Endodermal cell (in vitro differentiated cells): ENCODE measurements around the gene ZNF611. TPM values are rescaled to one million over a fixed set of nuclear protein-coding genes. Genes with fewer than 3 reads are reported as not detected.

Experiments
- DNase-seq: peaks from one replicate; pipeline ENCODE4 v3.0.0-alpha.2; 2017
- H3K27ac ChIP-seq: 2 replicates; pipeline ENCODE4 v1.5.1; 2013; ENCODE audit warnings: mild to moderate bottlenecking, low read depth, low read length, moderate library complexity
- H3K27me3 ChIP-seq: 2 replicates; pipeline ENCODE4 v1.6.1; 2013; ENCODE audit warnings: mild to moderate bottlenecking, low read length, moderate library complexity; ENCODE audit not compliant: insufficient read depth, control insufficient read depth, poor library complexity, severe bottlenecking
- H3K36me3 ChIP-seq: 2 replicates; pipeline ENCODE4 v1.7.0; 2013; ENCODE audit warnings: mild to moderate bottlenecking, low read length, moderate library complexity; ENCODE audit not compliant: control insufficient read depth, insufficient read depth
- H3K4me1 ChIP-seq: one replicate; pipeline ENCODE4 v1.7.0; 2013; ENCODE audit warnings: low read length; ENCODE audit not compliant: control insufficient read depth, insufficient read depth
- H3K4me3 ChIP-seq: 2 replicates; pipeline ENCODE4 v1.5.1; 2013; ENCODE audit warnings: mild to moderate bottlenecking, low read length, moderate library complexity
- H3K9ac ChIP-seq: 2 replicates; pipeline ENCODE4 v1.6.1; 2013; ENCODE audit warnings: mild to moderate bottlenecking, low read length, moderate library complexity; ENCODE audit not compliant: poor library complexity, severe bottlenecking; ENCODE audit errors: extremely low read depth
- H3K9me3 ChIP-seq: 2 replicates; pipeline ENCODE4 v1.6.1; 2013; ENCODE audit warnings: mild to moderate bottlenecking, low read length, moderate library complexity; ENCODE audit not compliant: control insufficient read depth
- H3K27ac Mint-ChIP-seq: 2 replicates; pipeline ENCODE4 v1.8.0; 2020; ENCODE audit warnings: mixed read lengths
- H3K27me3 Mint-ChIP-seq: 2 replicates; pipeline ENCODE4 v1.8.0; 2021; ENCODE audit warnings: mild to moderate bottlenecking, mixed read lengths; ENCODE audit not compliant: insufficient read depth
- H3K36me3 Mint-ChIP-seq: 2 replicates; pipeline ENCODE4 v1.8.0; 2020; ENCODE audit warnings: low read depth, mixed read lengths
- H3K4me1 Mint-ChIP-seq: 2 replicates; pipeline ENCODE4 v1.8.0; 2020; ENCODE audit warnings: mixed read lengths
- H3K4me3 Mint-ChIP-seq: 2 replicates; pipeline ENCODE4 v1.8.0; 2020; ENCODE audit warnings: mild to moderate bottlenecking, moderate library complexity, mixed read lengths
- H3K9me3 Mint-ChIP-seq: 2 replicates; pipeline ENCODE4 v1.8.0; 2020; ENCODE audit warnings: mild to moderate bottlenecking, mixed read lengths
- WGBS, 2 experiments: methylation state at CpG; one replicate each; pipeline versions ENCODE4 v1.1.5 to v1.1.7; 2013; ENCODE audit warnings: missing lambda C conversion rate in 2 of 2, mixed read lengths in 1 of 2; ENCODE audit not compliant: insufficient coverage in 1 of 2, insufficient read length in 1 of 2; 5-methylcytosine and 5-hydroxymethylcytosine counted together
- total RNA-seq, 2 donors: library from RNA; stranded (reverse); fragmentation: NEBNext Ultra II Directional in 1 of 2; extraction: Animal tissue kit (Norgen Biotek cat#: 25700) in 1 of 2; gene quantifications; 2 replicates in 1 of 2; 3 replicates in 1 of 2; pipeline ENCODE4 v1.2.1, GENCODE V29; 2021
- TF ChIP-seq, protein P1 (sequence below): fragments of 200-600 bp; sonication (generic); conservative IDR thresholded peaks from 2 replicates; pipeline ENCODE4 v1.5.0; 2021; ENCODE audit warnings: antibody characterized with exemption, mild to moderate bottlenecking

ZNF611 gene
- total RNA-seq, 2 donors from 2014 or later = 96.9 to 136 TPM

DNA sequence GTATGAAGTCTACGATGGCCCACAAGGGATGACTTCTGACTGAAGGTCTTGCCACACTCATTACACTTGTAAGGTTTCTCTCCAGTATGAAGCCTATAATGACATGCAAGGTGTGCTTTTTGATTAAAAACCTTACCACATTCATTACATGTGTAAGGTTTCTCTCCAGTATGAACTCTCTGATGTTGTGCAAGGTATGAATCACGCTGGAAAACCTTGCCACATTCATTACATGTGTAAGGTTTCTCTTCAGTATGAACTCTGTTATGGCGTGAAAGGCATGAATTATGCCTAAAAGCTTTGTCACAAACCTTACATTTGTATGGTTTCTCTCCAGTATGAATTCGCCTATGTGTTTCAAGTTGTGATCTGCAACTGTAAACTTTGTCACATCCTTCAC is 81.7 kb downstream of the ZNF611 start:
- Histone ChIP-seq H3K9me3 (peaks cover 22% of the 10 kb centered on the region), H3K9ac (no peak overlapping the region), H3K27ac (no peak overlapping the region), H3K4me1 (no peaks in the 10 kb centered on the region), H3K27me3 (no peaks in the 10 kb centered on the region), H3K36me3 (peaks cover 96% of the 10 kb centered on the region), H3K4me3 (no peak overlapping the region)
- H3K36me3 Mint-ChIP-seq = peaks cover 80% of the 10 kb centered on the region
- peaks cover 1% of the 10 kb centered on the region for H3K9me3 Mint-ChIP-seq
- 95 to 96% methylated on average over 4 of the region's 4 CpGs for WGBS, 2 experiments
- no peak overlapping the region for H3K4me3 Mint-ChIP-seq
- H3K4me1 Mint-ChIP-seq = no peaks in the 10 kb centered on the region
- no peak overlapping the region for H3K27ac Mint-ChIP-seq
- TF ChIP-seq, protein P1, sequence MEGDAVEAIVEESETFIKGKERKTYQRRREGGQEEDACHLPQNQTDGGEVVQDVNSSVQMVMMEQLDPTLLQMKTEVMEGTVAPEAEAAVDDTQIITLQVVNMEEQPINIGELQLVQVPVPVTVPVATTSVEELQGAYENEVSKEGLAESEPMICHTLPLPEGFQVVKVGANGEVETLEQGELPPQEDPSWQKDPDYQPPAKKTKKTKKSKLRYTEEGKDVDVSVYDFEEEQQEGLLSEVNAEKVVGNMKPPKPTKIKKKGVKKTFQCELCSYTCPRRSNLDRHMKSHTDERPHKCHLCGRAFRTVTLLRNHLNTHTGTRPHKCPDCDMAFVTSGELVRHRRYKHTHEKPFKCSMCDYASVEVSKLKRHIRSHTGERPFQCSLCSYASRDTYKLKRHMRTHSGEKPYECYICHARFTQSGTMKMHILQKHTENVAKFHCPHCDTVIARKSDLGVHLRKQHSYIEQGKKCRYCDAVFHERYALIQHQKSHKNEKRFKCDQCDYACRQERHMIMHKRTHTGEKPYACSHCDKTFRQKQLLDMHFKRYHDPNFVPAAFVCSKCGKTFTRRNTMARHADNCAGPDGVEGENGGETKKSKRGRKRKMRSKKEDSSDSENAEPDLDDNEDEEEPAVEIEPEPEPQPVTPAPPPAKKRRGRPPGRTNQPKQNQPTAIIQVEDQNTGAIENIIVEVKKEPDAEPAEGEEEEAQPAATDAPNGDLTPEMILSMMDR = no peak
- H3K27me3 Mint-ChIP-seq = no peaks in the 10 kb centered on the region
- DNase-seq = no peak

Other genes with a start within 250 kb of the ZNF611 start
- 10 to 100 TPM; 52.4 to 61.6 TPM for gene ZNF808, start 207.4 kb downstream of the ZNF611 start, total RNA-seq
- 10 to 100 TPM; 42.0 to 45.3 TPM for gene ZNF701, start 164.8 kb downstream of the ZNF611 start, total RNA-seq
- 10 to 100 TPM; 59.0 to 88.7 TPM for gene ZNF83, start 96.7 kb downstream of the ZNF611 start, total RNA-seq
- gene ZNF600, start 51.7 kb upstream of the ZNF611 start, total RNA-seq = 10 to 100 TPM; 26.2 to 32.3 TPM
- 10 to 100 TPM; 50.4 to 52.2 TPM for gene ZNF28, start 86.6 kb upstream of the ZNF611 start, total RNA-seq
- gene ZNF468, start 122.6 kb upstream of the ZNF611 start, total RNA-seq = 10 to 100 TPM; 46.2 to 50.0 TPM
- 10 to 100 TPM; 33.5 to 37.5 TPM for gene ZNF320, start 162.6 kb upstream of the ZNF611 start, total RNA-seq
- gene ZNF888, start 188.4 kb upstream of the ZNF611 start, total RNA-seq = 10 to 100 TPM; 13.4 to 19.6 TPM
- 10 to 100 TPM; 20.7 to 24.8 TPM for gene ZNF816, start 227.8 kb upstream of the ZNF611 start, total RNA-seq